Gastroesophageal sphincter (tissue), 4 donors: ENCODE data around the gene SLC25A21. TPM values are rescaled to one million over a fixed set of nuclear protein-coding genes. Genes with fewer than 3 reads are reported as not detected.

Experiments used
- ATAC-seq: fragments of 150-250 bp; one replicate; pipeline ENCODE4 v1.9.1; 2016; ENCODE audit warnings: mild to moderate bottlenecking, moderate library complexity
- H3K27ac ChIP-seq, 4 donors: fragments of 200-600 bp; sonication (generic) in 3 of 4; 1 replicate in 3 of 4; 2 replicates in 1 of 4; pipeline ENCODE4 v1.5.1; 2016 to 2019
- H3K27me3 ChIP-seq: fragments of 200-600 bp; sonication (generic); one replicate; pipeline ENCODE4 v1.5.1; 2019
- H3K36me3 ChIP-seq, 2 donors: fragments of 200-600 bp; sonication (generic); one replicate each; pipeline ENCODE4 v1.5.1; 2019; ENCODE audit warnings: control low read depth in 1 of 2
- H3K4me1 ChIP-seq, 3 donors: fragments of 200-600 bp; sonication (generic); 1 replicate in 2 of 3; 2 replicates in 1 of 3; pipeline ENCODE4 v1.5.1; 2016 to 2019; ENCODE audit warnings: control low read depth in 2 of 3
- H3K4me3 ChIP-seq, 2 donors: fragments of 200-600 bp; sonication (generic); one replicate each; pipeline ENCODE4 v1.5.1; 2019; ENCODE audit warnings: mild to moderate bottlenecking in 1 of 2, moderate library complexity in 1 of 2
- H3K9me3 ChIP-seq, 3 donors: fragments of 200-600 bp; sonication (generic); one replicate each; pipeline ENCODE4 v1.5.1; 2017 to 2019; ENCODE audit warnings: control low read depth in 2 of 3
- CTCF ChIP-seq, 4 experiments: fragments of 200-600 bp in 2 of 4; fragments of 450-650 bp in 2 of 4; sonication (generic) in 1 of 4; IDR thresholded peaks; one replicate each; pipeline ENCODE4 v1.5.1; 2017 to 2019; ENCODE audit warnings: antibody characterized with exemption in 4 of 4, mild to moderate bottlenecking in 2 of 4, moderate library complexity in 2 of 4
- EP300 ChIP-seq: sonication (generic); formaldehyde crosslinking; IDR thresholded peaks from one replicate; pipeline ENCODE4 v1.6.1; 2017; ENCODE audit warnings: antibody characterized with exemption, mild to moderate bottlenecking
- POLR2A ChIP-seq, 2 donors: fragments of 450-650 bp; IDR thresholded peaks; one replicate each; pipeline ENCODE4 v1.6.1; 2017; ENCODE audit warnings: antibody characterized with exemption in 2 of 2, mild to moderate bottlenecking in 2 of 2, moderate library complexity in 1 of 2
- POLR2AphosphoS5 ChIP-seq: sonication (generic); formaldehyde crosslinking; IDR thresholded peaks from one replicate; pipeline ENCODE4 v1.6.1; 2017; ENCODE audit warnings: antibody characterized with exemption
- WGBS, 2 donors: methylation state at CpG; one replicate each; pipeline ENCODE4 v1.1.5; 2018; ENCODE audit warnings: low coverage in 1 of 2; 5-methylcytosine and 5-hydroxymethylcytosine counted together
- total RNA-seq, 4 donors: library from RNA; depleted of rRNA; stranded (reverse); fragments of >200 nt; gene quantifications; one replicate each; pipeline ENCODE4 v1.1.0, GENCODE V29; 2016

The SLC25A21 gene
- total RNA-seq, 4 donors from 2014 or later, result 0.40 to 1.5 (median 1.3) TPM

GRCh38 chr14:37018571-37019240, 153.7 kb downstream of the SLC25A21 start:
- no peaks in the 10 kb centered on the region for H3K36me3 ChIP-seq

GRCh38 chr14:37013078-37013477, 159.3 kb downstream of the SLC25A21 start:
- Histone ChIP-seq H3K27ac (no peak overlapping the region), H3K27me3 (no peaks in the 10 kb centered on the region), H3K9me3 (no peaks in the 10 kb centered on the region), H3K4me1 (no peaks in the 10 kb centered on the region), H3K4me3 (no peak overlapping the region), H3K36me3 (no peaks in the 10 kb centered on the region)
- TF ChIP-seq CTCF (IDR thresholded peaks at IDR 0.05) (no peak), POLR2AphosphoS5 (no peak), POLR2A (IDR thresholded peaks at IDR 0.05) (no peak), EP300 (no peak)
- WGBS, 2 donors, result 28 to 35% methylated on average over 4 of the region's 4 CpGs
- no peak for ATAC-seq

More at GRCh38 chr14:37018571-37019240, 153.7 kb downstream of the SLC25A21 start:
- ATAC-seq, result no peak
- Histone ChIP-seq H3K4me3 (no peak overlapping the region), H3K4me1 (no peaks in the 10 kb centered on the region), H3K27ac (no peak overlapping the region), H3K9me3 (no peaks in the 10 kb centered on the region), H3K27me3 (no peaks in the 10 kb centered on the region)
- TF ChIP-seq POLR2A (IDR thresholded peaks at IDR 0.05), result no peak
- TF ChIP-seq EP300, result no peak
- TF ChIP-seq CTCF (IDR thresholded peaks at IDR 0.05), result no peak
- no peak for TF ChIP-seq POLR2AphosphoS5
- WGBS, 2 donors, result 74 to 76% methylated on average over 3 of the region's 3 CpGs

- Histone ChIP-seq H3K27me3 (no peaks in the 10 kb centered on the region), H3K4me1 (peaks cover 0 to 14% (median 0%) of the 10 kb centered on the region in 3 donors), H3K36me3 (no peaks in the 10 kb centered on the region), H3K9me3 (no peaks in the 10 kb centered on the region), H3K27ac (no peak overlapping the region), H3K4me3 (no peak overlapping the region)
- ATAC-seq, result no peak
- WGBS, 2 donors, result 14 to 50% methylated on average over 1 of the region's 1 CpG
- TF ChIP-seq POLR2A (IDR thresholded peaks at IDR 0.05), result no peak
- TF ChIP-seq POLR2AphosphoS5, result no peak
These were observed 173.7 kb downstream of the SLC25A21 start for GRCh38 chr14:36998686-36999085.

GRCh38 chr14:36997843-36998242, 174.6 kb downstream of the SLC25A21 start:
- peaks cover 0 to 14% (median 0%) of the 10 kb centered on the region in 3 donors for H3K4me1 ChIP-seq
- H3K27me3 ChIP-seq, result no peaks in the 10 kb centered on the region
- ATAC-seq, result no peak
- H3K27ac ChIP-seq, result no peak overlapping the region
- H3K4me3 ChIP-seq, result no peak overlapping the region
- no peaks in the 10 kb centered on the region for H3K9me3 ChIP-seq
- H3K36me3 ChIP-seq, result no peaks in the 10 kb centered on the region
- TF ChIP-seq POLR2A (IDR thresholded peaks at IDR 0.05) (no peak), POLR2AphosphoS5 (no peak), EP300 (no peak), CTCF (IDR thresholded peaks at IDR 0.05) (no peak)
- WGBS, 2 donors, result 5% methylated on average over 4 of the region's 4 CpGs

GRCh38 chr14:36996857-36997590, 175.4 kb downstream of the SLC25A21 start:
- peaks cover 0 to 14% (median 0%) of the 10 kb centered on the region in 3 donors for H3K4me1 ChIP-seq
- H3K36me3 ChIP-seq, result no peaks in the 10 kb centered on the region
- ATAC-seq, result no peak
- H3K4me3 ChIP-seq, result no peak overlapping the region
- H3K27me3 ChIP-seq, result no peaks in the 10 kb centered on the region
- WGBS, 2 donors, result 68 to 87% methylated on average over 3 to 5 of the region's 5 CpGs
- TF ChIP-seq EP300 (no peak), POLR2A (IDR thresholded peaks at IDR 0.05) (no peak), CTCF (IDR thresholded peaks at IDR 0.05) (no peak), POLR2AphosphoS5 (no peak)
- no peaks in the 10 kb centered on the region for H3K9me3 ChIP-seq
- no peak overlapping the region for H3K27ac ChIP-seq
